ENCODE results near the gene DDIT4.

The DDIT4 gene

DNA sequence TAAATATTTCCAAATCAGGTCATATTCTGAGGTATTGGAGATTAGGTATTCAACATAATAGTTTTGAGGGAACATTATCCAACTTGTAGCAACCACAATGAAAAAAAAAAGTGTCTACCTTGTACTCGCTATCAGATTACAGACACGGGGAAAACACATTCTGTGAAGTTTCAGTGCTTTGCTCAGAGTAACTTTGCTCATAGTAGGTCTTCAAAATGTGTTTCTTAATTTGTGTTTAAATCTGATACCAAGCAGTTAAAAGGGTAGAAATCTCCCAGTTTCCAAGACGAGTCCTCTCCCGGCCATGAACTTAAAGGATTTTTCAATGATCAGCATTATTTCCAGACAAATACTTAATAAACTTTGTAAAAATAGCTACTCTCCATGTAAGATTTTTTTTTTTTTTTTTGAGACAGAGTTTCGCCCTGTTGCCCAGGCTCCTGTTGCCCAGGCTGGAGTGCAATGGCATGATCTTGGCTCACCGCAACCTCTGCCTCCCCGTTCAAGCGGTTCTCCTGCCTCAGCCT lies 39.2 kb downstream of the DDIT4 start:
- Histone ChIP-seq H3K9me3 (no peaks in the 10 kb centered on the region), H3K36me3 (no peaks in the 10 kb centered on the region), H3K27me3 (no peaks in the 10 kb centered on the region), H3K4me1 (peaks cover 0 to 57% (median 40%) of the 10 kb centered on the region in 4 donors), H3K4me3 (no peak overlapping the region), H3K27ac (no peak overlapping the region)
- no peak for TF ChIP-seq CTCF (IDR thresholded peaks at IDR 0.05)
- no peak for DNase-seq
- intact Hi-C loops (cut with DNase I; ENCODE audit: low total_unique reads), result no loop called here

GRCh38 chr10:72314263-72314662 lies 40.5 kb downstream of the DDIT4 start:
- H3K27ac ChIP-seq, result no peak overlapping the region
- H3K4me3 ChIP-seq, result no peak overlapping the region
- no peaks in the 10 kb centered on the region for H3K9me3 ChIP-seq
- DNase-seq, result no peak
- no peak for TF ChIP-seq CTCF (IDR thresholded peaks at IDR 0.05)
- H3K36me3 ChIP-seq, result no peaks in the 10 kb centered on the region
- H3K4me1 ChIP-seq, result peaks cover 0 to 55% (median 42%) of the 10 kb centered on the region in 4 donors
- no peaks in the 10 kb centered on the region for H3K27me3 ChIP-seq
- intact Hi-C loops (cut with DNase I; ENCODE audit: low total_unique reads), result no loop called here

GRCh38 chr10:72315054-72315453 lies 41.3 kb downstream of the DDIT4 start:
- intact Hi-C loops (cut with DNase I; ENCODE audit: low total_unique reads), result loop anchor here (5.0 kb wide), 2 partner anchors 43 to 63 kb away; partner anchors contain the start of gene DDIT4

GRCh38 chr10:72315611-72316385 lies 42.1 kb downstream of the DDIT4 start:
- Histone ChIP-seq H3K27ac (peak overlapping the region; percentile 85), H3K4me1 (peaks cover 0 to 55% (median 48%) of the 10 kb centered on the region in 4 donors), H3K9me3 (no peaks in the 10 kb centered on the region), H3K4me3 (no peak overlapping the region), H3K36me3 (no peaks in the 10 kb centered on the region), H3K27me3 (no peaks in the 10 kb centered on the region)
- no peak for TF ChIP-seq CTCF (IDR thresholded peaks at IDR 0.05)
- intact Hi-C loops (cut with DNase I; ENCODE audit: low total_unique reads), result loop anchor here (5.0 kb wide), 2 partner anchors 43 to 63 kb away; partner anchors contain the start of gene DDIT4
- DNase-seq, result peak; percentile 83 to 91

More at GRCh38 chr10:72315054-72315453, 41.3 kb downstream of the DDIT4 start:
- Histone ChIP-seq H3K4me3 (no peak overlapping the region), H3K4me1 (peaks cover 0 to 55% (median 44%) of the 10 kb centered on the region in 4 donors), H3K27ac (peak overlapping the region; percentile 85), H3K27me3 (no peaks in the 10 kb centered on the region), H3K9me3 (no peaks in the 10 kb centered on the region), H3K36me3 (no peaks in the 10 kb centered on the region)
- DNase-seq, result no peak
- no peak for TF ChIP-seq CTCF (IDR thresholded peaks at IDR 0.05)

- TF ChIP-seq CTCF (IDR thresholded peaks at IDR 0.05), result no peak
- Histone ChIP-seq H3K4me3 (no peak overlapping the region), H3K27ac (peak overlapping the region; percentile 85), H3K27me3 (no peaks in the 10 kb centered on the region), H3K9me3 (no peaks in the 10 kb centered on the region), H3K4me1 (peaks cover 0 to 59% (median 52%) of the 10 kb centered on the region in 4 donors), H3K36me3 (no peaks in the 10 kb centered on the region)
- intact Hi-C loops (cut with DNase I; ENCODE audit: low total_unique reads), result loop anchor here (5.0 kb wide), 2 partner anchors 44 to 64 kb away; partner anchors contain the start of gene DDIT4
- DNase-seq, result no peak
These were observed 42.6 kb downstream of the DDIT4 start for GRCh38 chr10:72316386-72316700.
